ENCODE measurements around the gene FBLL1. TPM values are rescaled to one million over a fixed set of nuclear protein-coding genes. Genes with fewer than 3 reads are reported as not detected.

The FBLL1 gene
- total and polyA plus RNA-seq, 2 experiments from 2014 or later: 2.3 to 6.0 TPM

DNA sequence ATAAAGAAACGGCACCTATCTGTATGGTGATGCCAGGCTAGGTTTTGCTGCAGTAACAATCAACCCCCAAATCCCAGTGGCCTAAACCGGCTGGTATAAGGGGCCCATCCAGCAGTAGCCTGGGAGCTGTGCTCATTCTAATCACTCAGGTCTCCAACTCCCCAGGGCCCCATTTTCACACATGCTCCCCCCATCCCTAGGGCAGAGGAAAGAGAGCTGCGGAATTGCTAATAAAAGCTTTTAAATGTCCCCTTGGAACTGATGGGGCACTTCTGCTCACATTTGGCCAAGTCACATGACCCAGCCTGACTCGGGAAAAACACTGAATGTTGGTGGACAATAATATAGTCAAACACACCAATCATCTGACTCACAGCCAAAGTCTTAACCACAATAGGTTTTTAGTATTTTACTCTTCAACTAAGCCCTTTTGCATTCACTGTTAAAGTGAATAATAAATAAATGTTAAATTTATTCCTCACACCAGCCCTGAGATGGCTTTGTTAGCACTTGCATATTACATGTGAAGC is 1.6 kb downstream of the FBLL1 start:
- Mint-ChIP-seq H3K4me1 (peaks cover 35% of the 10 kb centered on the region; the same call in 2 of the 3 replicates), H3K27ac (no peak overlapping the region), H3K27me3 (ENCODE audit: insufficient read depth, low read depth, poor library complexity) (peaks cover 33% of the 10 kb centered on the region), H3K36me3 (ENCODE audit: low read depth) (peaks cover 12% of the 10 kb centered on the region), H3K4me3 (peak overlapping the region; percentile 82), H3K9me3 (peaks cover 12% of the 10 kb centered on the region; the same call in 2 of the 3 replicates)
- Histone ChIP-seq H3K9me2 (ENCODE audit: insufficient read depth) (no peaks in the 10 kb centered on the region), H2AFZ (no peak overlapping the region), H3K27ac (ENCODE audit: low read depth) (no peak overlapping the region), H3F3A (replicated peaks; ENCODE audit: low read depth) (0 out of 2 replicates have a peak, but pooled peaks cover 7% of the 10 kb centered on the region), H3K4me2 (no peak overlapping the region; the same call in 1 of the 2 replicates), H3K27me3 (ENCODE audit: insufficient read depth) (peaks cover 26% of the 10 kb centered on the region), H3K36me3 (ENCODE audit: insufficient read depth) (no peaks in the 10 kb centered on the region; the same call in 1 of the 2 replicates), H4K20me1 (replicated peaks; ENCODE audit: insufficient read depth) (peaks cover 10% of the 10 kb centered on the region), H3K4me3 (no peak overlapping the region), H3K4me1 (ENCODE audit: insufficient read depth) (peaks cover 21% of the 10 kb centered on the region), H3K79me2 (replicated peaks; ENCODE audit: insufficient read depth) (no peaks in the 10 kb centered on the region)
- DNase-seq (ENCODE audit: low spot score) (no peak), ATAC-seq (no peak)
- TF ChIP-seq, protein P1, sequence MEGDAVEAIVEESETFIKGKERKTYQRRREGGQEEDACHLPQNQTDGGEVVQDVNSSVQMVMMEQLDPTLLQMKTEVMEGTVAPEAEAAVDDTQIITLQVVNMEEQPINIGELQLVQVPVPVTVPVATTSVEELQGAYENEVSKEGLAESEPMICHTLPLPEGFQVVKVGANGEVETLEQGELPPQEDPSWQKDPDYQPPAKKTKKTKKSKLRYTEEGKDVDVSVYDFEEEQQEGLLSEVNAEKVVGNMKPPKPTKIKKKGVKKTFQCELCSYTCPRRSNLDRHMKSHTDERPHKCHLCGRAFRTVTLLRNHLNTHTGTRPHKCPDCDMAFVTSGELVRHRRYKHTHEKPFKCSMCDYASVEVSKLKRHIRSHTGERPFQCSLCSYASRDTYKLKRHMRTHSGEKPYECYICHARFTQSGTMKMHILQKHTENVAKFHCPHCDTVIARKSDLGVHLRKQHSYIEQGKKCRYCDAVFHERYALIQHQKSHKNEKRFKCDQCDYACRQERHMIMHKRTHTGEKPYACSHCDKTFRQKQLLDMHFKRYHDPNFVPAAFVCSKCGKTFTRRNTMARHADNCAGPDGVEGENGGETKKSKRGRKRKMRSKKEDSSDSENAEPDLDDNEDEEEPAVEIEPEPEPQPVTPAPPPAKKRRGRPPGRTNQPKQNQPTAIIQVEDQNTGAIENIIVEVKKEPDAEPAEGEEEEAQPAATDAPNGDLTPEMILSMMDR (conservative IDR thresholded peaks at IDR 0.05; ENCODE audit: low read depth in 2 of 2): no peak
- TF ChIP-seq STAT1 (IDR thresholded peaks at IDR 0.05; ENCODE audit: unreplicated experiment) (no peak), JUNB (IDR thresholded peaks at IDR 0.05; ENCODE audit: unreplicated experiment) (no peak)

DNA sequence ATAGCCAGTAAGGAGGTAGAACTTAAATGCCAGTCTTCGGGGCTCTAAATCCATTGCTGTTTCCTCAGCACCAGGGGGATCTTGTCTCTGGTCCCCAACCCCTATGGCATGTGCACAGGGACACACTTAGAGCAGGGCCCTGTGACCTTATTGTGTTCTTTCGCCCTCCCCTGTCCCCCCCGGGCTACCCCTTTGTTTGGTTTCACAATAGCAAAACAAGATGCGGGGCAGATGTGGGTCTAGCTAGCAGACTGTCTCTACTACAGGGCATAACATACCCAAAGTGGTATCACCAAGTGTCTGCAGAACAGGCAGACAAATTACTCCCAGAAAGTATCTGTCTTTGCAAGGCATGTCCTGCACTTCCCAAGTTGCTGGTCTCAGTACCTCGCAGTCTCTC is 2.1 kb downstream of the FBLL1 start:
- Histone ChIP-seq H3K27me3 (ENCODE audit: insufficient read depth) (peaks cover 26% of the 10 kb centered on the region), H2AFZ (no peak overlapping the region), H3K9me2 (ENCODE audit: insufficient read depth) (no peaks in the 10 kb centered on the region), H3K4me3 (no peak overlapping the region), H3K36me3 (ENCODE audit: insufficient read depth) (no peaks in the 10 kb centered on the region; the same call in 1 of the 2 replicates), H3K27ac (ENCODE audit: low read depth) (no peak overlapping the region), H4K20me1 (replicated peaks; ENCODE audit: insufficient read depth) (peaks cover 10% of the 10 kb centered on the region), H3K4me2 (no peak overlapping the region), H3K79me2 (replicated peaks; ENCODE audit: insufficient read depth) (no peaks in the 10 kb centered on the region), H3K4me1 (ENCODE audit: insufficient read depth) (peaks cover 21% of the 10 kb centered on the region), H3F3A (replicated peaks; ENCODE audit: low read depth) (0 out of 2 replicates have a peak, but pooled peaks cover 7% of the 10 kb centered on the region)
- Mint-ChIP-seq H3K36me3 (ENCODE audit: low read depth) (peaks cover 12% of the 10 kb centered on the region), H3K4me1 (peaks cover 35% of the 10 kb centered on the region; the same call in 2 of the 3 replicates), H3K27me3 (ENCODE audit: insufficient read depth, low read depth, poor library complexity) (peaks cover 33% of the 10 kb centered on the region), H3K9me3 (peaks cover 12% of the 10 kb centered on the region; the same call in 2 of the 3 replicates), H3K27ac (no peak overlapping the region), H3K4me3 (no peak overlapping the region)
- ATAC-seq (no peak), DNase-seq (ENCODE audit: low spot score) (no peak)
- TF ChIP-seq POLR2AphosphoS5 (IDR thresholded peaks at IDR 0.05; ENCODE audit: low read depth) (no peak), EZH2 (IDR thresholded peaks at IDR 0.05; ENCODE audit: low read depth, unreplicated experiment) (no peak), NANOG (IDR thresholded peaks at IDR 0.05; ENCODE audit: borderline replicate concordance) (no peak), CREB1 (CRISPR knock-in tag; IDR thresholded peaks at IDR 0.05; ENCODE audit: low read depth) (no peak), EZH2phosphoT487 (IDR thresholded peaks at IDR 0.05; ENCODE audit: unreplicated experiment) (no peak)
- TF ChIP-seq, protein P2, sequence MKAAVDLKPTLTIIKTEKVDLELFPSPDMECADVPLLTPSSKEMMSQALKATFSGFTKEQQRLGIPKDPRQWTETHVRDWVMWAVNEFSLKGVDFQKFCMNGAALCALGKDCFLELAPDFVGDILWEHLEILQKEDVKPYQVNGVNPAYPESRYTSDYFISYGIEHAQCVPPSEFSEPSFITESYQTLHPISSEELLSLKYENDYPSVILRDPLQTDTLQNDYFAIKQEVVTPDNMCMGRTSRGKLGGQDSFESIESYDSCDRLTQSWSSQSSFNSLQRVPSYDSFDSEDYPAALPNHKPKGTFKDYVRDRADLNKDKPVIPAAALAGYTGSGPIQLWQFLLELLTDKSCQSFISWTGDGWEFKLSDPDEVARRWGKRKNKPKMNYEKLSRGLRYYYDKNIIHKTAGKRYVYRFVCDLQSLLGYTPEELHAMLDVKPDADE (IDR thresholded peaks at IDR 0.05): no peak
- TF ChIP-seq, protein P3, sequence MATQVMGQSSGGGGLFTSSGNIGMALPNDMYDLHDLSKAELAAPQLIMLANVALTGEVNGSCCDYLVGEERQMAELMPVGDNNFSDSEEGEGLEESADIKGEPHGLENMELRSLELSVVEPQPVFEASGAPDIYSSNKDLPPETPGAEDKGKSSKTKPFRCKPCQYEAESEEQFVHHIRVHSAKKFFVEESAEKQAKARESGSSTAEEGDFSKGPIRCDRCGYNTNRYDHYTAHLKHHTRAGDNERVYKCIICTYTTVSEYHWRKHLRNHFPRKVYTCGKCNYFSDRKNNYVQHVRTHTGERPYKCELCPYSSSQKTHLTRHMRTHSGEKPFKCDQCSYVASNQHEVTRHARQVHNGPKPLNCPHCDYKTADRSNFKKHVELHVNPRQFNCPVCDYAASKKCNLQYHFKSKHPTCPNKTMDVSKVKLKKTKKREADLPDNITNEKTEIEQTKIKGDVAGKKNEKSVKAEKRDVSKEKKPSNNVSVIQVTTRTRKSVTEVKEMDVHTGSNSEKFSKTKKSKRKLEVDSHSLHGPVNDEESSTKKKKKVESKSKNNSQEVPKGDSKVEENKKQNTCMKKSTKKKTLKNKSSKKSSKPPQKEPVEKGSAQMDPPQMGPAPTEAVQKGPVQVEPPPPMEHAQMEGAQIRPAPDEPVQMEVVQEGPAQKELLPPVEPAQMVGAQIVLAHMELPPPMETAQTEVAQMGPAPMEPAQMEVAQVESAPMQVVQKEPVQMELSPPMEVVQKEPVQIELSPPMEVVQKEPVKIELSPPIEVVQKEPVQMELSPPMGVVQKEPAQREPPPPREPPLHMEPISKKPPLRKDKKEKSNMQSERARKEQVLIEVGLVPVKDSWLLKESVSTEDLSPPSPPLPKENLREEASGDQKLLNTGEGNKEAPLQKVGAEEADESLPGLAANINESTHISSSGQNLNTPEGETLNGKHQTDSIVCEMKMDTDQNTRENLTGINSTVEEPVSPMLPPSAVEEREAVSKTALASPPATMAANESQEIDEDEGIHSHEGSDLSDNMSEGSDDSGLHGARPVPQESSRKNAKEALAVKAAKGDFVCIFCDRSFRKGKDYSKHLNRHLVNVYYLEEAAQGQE (IDR thresholded peaks at IDR 0.05; ENCODE audit: unreplicated experiment): no peak

All from GM23338 (cell line).